Stimulated activated CD4-positive, alpha-beta T cell treated with anti-CD3 and anti-CD28 coated beads, Interleukin-15, amount 100 ng/mL, for 1 hour (primary cell): Measurements from ENCODE around the gene GHITM.

Source experiments
- DNase-seq, 2 donors: peaks; one replicate each; pipeline ENCODE4 v3.0.0-alpha.2; 2020; ENCODE audit warnings: low read depth in 1 of 2, low spot score in 1 of 2

The GHITM gene

DNA sequence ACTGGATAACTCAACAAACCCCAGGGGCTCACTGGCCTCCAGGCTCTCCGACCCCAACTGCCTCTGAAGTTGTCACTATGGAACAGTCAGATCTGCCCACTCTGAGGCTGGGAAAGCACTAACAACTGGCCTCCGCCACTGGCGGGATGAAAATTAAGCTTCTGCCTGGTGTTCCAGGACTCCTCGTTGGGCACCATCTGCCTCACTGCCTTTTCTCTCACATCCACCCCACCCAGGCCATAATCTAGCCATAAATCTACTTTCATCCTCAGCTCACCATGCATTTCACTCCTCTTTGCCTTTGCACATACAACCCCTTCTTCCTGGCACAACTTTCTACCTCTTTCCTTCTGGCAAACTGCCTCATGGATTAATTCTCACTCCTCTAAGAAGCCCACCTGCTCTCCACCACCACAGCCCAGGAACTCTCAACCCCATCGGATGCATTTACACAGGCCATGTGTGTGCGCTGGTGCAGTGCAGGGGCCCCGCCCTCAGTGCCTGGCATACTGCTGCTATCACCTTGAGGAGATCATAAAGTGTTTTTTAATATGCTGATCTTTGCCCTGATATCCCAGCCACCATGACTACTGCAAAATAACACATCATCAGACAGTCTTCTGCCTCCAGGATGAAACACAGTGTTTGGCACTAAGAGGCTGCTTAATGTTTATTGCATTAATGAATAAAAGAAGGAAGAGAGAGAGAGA lies 59.1 kb downstream of the GHITM start:
- DNase-seq, result no peak

DNA sequence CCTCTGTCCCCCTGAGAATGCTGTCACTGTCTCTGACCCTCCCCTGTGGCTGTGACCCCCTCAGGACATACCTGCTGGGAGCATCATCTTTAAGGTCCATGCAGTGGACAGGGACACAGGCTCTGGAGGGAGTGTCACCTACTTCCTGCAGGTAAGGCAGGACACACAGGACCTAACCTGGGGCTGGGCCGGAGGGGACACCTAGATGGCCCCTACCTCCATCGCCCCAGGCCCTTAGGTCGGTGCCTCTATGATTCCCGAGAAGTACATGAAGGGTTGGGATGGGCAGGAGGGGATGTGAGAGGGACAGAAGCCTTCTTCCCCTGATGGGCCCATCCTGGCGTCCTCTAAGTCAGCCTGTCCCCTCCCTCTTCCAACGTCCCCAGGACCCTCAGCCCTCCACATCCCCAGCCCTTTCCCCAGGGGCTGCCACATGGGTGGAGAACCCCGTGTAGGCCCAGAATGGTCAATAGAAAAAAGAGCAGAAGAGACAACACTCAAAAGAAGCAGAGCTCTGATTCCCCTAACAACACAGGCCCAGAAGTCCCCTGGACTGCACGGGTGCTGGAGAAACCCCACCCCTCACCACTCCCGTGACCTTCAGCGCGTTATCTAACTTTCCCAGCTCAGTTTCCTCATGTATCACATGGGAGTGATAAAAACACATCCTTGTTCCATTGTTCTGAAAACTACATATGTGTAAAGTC lies 61.4 kb downstream of the GHITM start:
- DNase-seq, result no peak

DNA sequence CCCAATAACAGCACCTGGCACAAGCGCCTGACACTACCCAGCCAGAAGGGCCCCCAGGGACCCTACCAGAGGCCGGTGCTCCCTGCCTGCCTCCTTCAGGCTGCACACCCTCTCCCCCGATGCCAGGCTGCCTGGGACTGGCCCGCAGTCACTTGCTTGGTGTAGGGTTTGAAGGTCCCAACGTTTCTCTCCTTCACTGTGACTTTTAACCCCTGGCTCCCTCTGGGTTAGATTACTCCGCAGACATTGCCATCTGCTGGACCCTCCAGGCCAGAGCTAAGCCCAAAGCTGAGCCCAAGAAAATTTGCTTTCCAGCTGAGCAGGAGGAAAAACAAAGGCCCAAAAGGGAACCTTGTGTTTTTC lies 61.9 kb downstream of the GHITM start:
- DNase-seq, result no peak

DNA sequence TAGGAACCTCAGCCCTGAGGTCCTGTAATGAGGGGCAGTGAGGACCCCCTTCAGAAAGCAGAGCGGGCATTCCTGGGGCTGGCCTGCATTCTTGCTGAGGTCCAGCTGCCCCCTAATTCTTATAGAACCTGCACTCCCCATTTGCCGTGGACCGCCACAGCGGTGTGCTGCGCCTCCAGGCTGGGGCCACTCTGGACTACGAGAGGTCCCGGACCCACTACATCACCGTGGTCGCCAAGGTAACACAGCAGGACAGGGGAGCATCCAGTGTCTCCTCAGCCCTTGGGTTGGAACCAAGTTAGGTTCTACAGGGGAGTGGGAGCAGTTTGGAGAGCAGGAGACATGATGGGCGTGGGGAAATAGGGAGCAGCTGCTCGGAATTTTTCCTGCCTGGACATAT lies 62.4 kb downstream of the GHITM start:
- no peak for DNase-seq

DNA sequence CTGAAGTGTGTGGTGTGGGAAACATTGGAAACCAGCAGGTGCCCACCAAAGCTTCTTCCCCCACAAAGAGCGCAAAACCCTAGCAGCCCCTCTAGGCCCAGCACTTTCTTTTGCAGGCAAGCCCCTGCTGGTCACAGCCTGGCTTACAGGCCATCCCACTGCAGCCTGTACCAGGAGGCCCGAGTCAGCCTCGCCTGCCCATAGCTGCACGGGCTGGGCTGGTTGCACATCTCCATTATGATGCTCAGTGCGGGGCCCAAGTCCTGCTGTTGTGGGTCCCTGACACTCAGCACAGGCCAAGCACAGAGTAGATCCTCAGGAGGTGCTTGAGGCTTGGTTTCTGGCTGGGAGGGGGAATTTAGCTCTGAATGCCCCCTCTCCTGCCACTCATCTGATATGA lies 63.0 kb downstream of the GHITM start:
- no peak for DNase-seq
